SH-SY5Y (cell line): Measurements from ENCODE around the gene RRP9.

Source experiments
- GATA2 ChIP-seq: IDR thresholded peaks from 2 replicates; pipeline ENCODE4 v1.6.1; 2011; ENCODE audit warnings: mild to moderate bottlenecking, low read depth, low read length
- GATA3 ChIP-seq: IDR thresholded peaks from 2 replicates; pipeline ENCODE4 v1.6.1; 2011; ENCODE audit warnings: low read depth, mild to moderate bottlenecking, low read length, moderate library complexity

DNA sequence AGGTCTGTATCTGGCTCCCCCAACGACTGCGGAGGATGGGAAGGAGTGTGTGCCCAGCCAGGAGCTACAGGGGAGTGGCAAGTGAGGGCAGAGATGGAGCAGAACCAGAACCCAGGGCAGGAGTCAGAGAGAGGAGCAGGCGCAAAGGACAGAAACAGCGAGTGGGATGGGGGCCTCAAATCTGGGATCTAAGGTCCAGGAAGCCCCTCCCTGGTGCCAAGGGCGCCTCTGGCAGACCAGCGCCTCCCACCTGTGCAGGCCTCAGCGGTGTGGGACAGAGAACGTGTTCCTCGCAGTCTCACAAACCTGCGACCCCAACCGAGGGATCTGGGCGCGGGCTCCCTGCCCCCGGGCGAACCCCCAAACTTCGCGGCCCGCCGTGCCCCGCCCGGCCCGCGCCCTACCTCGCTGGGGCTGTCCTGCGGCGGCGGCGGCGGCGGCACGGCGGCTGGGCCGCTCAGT, 25.2 kb upstream of the RRP9 start:
- TF ChIP-seq GATA2 (no peak), GATA3 (no peak)
